Chondrocyte (in vitro differentiated cells): ENCODE data around the gene SIGLEC9. TPM values are rescaled to one million over a fixed set of nuclear protein-coding genes. Genes with fewer than 3 reads are reported as not detected.
"Not testable (repeated sequence)": the region's sequence is repeated elsewhere in the genome, so short reads cannot be mapped to it uniquely, and the experiment has no call there.

Experiments
- DNase-seq: peaks from one replicate; pipeline ENCODE4 v3.0.0; 2021; ENCODE audit warnings: mixed read lengths, low spot score
- H3K27ac Mint-ChIP-seq: one replicate; pipeline ENCODE4 v1.8.0; 2021; ENCODE audit warnings: mild to moderate bottlenecking, moderate library complexity, mixed read lengths; ENCODE audit not compliant: unreplicated experiment
- H3K27me3 Mint-ChIP-seq: 2 replicates; pipeline ENCODE4 v1.8.0; 2021; ENCODE audit warnings: low read depth, mixed read lengths
- H3K36me3 Mint-ChIP-seq: 2 replicates; pipeline ENCODE4 v1.8.0; 2021; ENCODE audit warnings: low read depth, mixed read lengths
- H3K4me1 Mint-ChIP-seq: 2 replicates; pipeline ENCODE4 v1.8.0; 2021; ENCODE audit warnings: low read depth, mild to moderate bottlenecking, mixed read lengths
- H3K4me3 Mint-ChIP-seq: one replicate; pipeline ENCODE4 v1.8.0; 2021; ENCODE audit warnings: mild to moderate bottlenecking, moderate library complexity, mixed read lengths; ENCODE audit not compliant: unreplicated experiment
- H3K9me3 Mint-ChIP-seq: 2 replicates; pipeline ENCODE4 v1.8.0; 2021; ENCODE audit warnings: low read depth, mixed read lengths
- CTCF ChIP-seq: fragments of 200-600 bp; sonication (generic); IDR thresholded peaks from 2 replicates; pipeline ENCODE4 v1.5.0; 2021; ENCODE audit warnings: antibody characterized with exemption, mild to moderate bottlenecking, moderate library complexity
- total RNA-seq: library from RNA; stranded (reverse); gene quantifications from 3 replicates; pipeline ENCODE4 v1.2.1, GENCODE V29; 2021

The SIGLEC9 gene
- total RNA-seq, 1 donor from 2014 or later: not detected

GRCh38 chr19:51139299-51140014, 14.8 kb downstream of the SIGLEC9 start:
- no peak for TF ChIP-seq CTCF
- peaks cover 25% of the 10 kb centered on the region for H3K27me3 Mint-ChIP-seq
- no peaks in the 10 kb centered on the region for H3K36me3 Mint-ChIP-seq
- H3K4me3 Mint-ChIP-seq: no peak overlapping the region
- DNase-seq: no peak
- H3K9me3 Mint-ChIP-seq: peaks cover 17% of the 10 kb centered on the region
- H3K4me1 Mint-ChIP-seq: no peaks in the 10 kb centered on the region
- no peak overlapping the region for H3K27ac Mint-ChIP-seq

GRCh38 chr19:51140441-51140840, 15.7 kb downstream of the SIGLEC9 start:
- Mint-ChIP-seq H3K36me3 (no peaks in the 10 kb centered on the region), H3K4me3 (no peak overlapping the region)

GRCh38 chr19:51141181-51141580, 16.5 kb downstream of the SIGLEC9 start:
- no peak for TF ChIP-seq CTCF
- Mint-ChIP-seq H3K27me3 (peaks cover 27% of the 10 kb centered on the region), H3K27ac (no peak overlapping the region), H3K9me3 (peaks cover 2% of the 10 kb centered on the region), H3K36me3 (no peaks in the 10 kb centered on the region), H3K4me3 (no peak overlapping the region), H3K4me1 (no peaks in the 10 kb centered on the region)
- no peak for DNase-seq

More at GRCh38 chr19:51140441-51140840, 15.7 kb downstream of the SIGLEC9 start:
- H3K9me3 Mint-ChIP-seq: peaks cover 7% of the 10 kb centered on the region
- DNase-seq: no peak
- no peaks in the 10 kb centered on the region for H3K4me1 Mint-ChIP-seq
- H3K27ac Mint-ChIP-seq: no peak overlapping the region
- H3K27me3 Mint-ChIP-seq: peaks cover 25% of the 10 kb centered on the region
- no peak for TF ChIP-seq CTCF

DNA sequence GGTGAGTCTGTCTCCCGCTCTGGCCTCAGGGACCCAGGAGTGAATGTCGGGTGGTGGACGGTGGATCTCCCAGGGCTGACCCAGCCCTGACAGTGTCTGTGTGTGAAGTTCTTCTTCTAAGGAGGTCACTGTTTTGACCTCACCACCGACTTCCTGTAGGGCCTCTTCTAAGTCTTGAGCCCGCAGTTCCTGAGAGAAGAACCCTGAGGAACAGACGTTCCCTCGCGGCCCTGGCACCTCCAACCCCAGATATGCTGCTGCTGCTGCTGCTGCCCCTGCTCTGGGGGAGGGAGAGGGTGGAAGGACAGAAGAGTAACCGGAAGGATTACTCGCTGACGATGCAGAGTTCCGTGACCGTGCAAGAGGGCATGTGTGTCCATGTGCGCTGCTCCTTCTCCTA, 17.4 kb downstream of the SIGLEC9 start, which contains the start of gene SIGLEC7:
Gene SIGLEC7, plus strand, starts transcription at position 183 of the 400 bp plus-strand sequence. Its CDS starts 69 bp downstream, at position 252.
- Mint-ChIP-seq H3K27ac (no peak within 1 kb of the TSS), H3K4me3 (no peak within 1 kb of the TSS), H3K4me1 (no peaks in the 10 kb centered on the region), H3K27me3 (peaks cover 27% of the 10 kb centered on the region), H3K36me3 (no peaks in the 10 kb centered on the region), H3K9me3 (no peaks in the 10 kb centered on the region)
- no peak for TF ChIP-seq CTCF
- DNase-seq: no peak

- H3K4me3 Mint-ChIP-seq, H3K9me3 Mint-ChIP-seq, H3K36me3 Mint-ChIP-seq, DNase-seq, H3K27ac Mint-ChIP-seq, H3K4me1 Mint-ChIP-seq: not testable (repeated sequence)
- peaks cover 24% of the 10 kb centered on the region for H3K27me3 Mint-ChIP-seq
Measured at GRCh38 chr19:51142809-51143475, 18.2 kb downstream of the SIGLEC9 start.
